ENCODE results near the gene AGPAT4. TPM values are rescaled to one million over a fixed set of nuclear protein-coding genes. Genes with fewer than 3 reads are reported as not detected.

The AGPAT4 gene
- total and polyA plus RNA-seq, 2 of the 4 experiments (the other 2 are of a cell fraction), result 3.6 to 3.8 TPM

GRCh38 chr6:161318456-161318855 lies 44.6 kb upstream of the AGPAT4 start:
- in situ Hi-C loops (cut with MboI; ENCODE audit: low sequenced_read_pairs) (no loop called here), intact Hi-C loops (cut with micrococcal nuclease) (no loop called here), dilution Hi-C loops (cut with HindIII; ENCODE audit: low sequenced_read_pairs, unreplicated experiment) (no loop called here)
- no peaks in the 10 kb centered on the region for H3K9me3 ChIP-seq (ENCODE audit: control insufficient read depth, insufficient read depth, low read length)
- H3K14ac ChIP-seq (replicated peaks; ENCODE audit: low read depth, low read length), result no peak overlapping the region
- H3K4me3 ChIP-seq (ENCODE audit: insufficient read depth, low read depth, low read length), result no peak overlapping the region
- no peaks in the 10 kb centered on the region for H3K79me1 ChIP-seq (ENCODE audit: low read depth in 1 of 2, low read length in 2 of 2)
- H2BK120ac ChIP-seq (ENCODE audit: low read depth, low read length), result no peak overlapping the region
- ATAC-seq (ENCODE audit: low read depth), result no peak
- BruUV-seq (replicated peaks), result no TSS peak
- no peak overlapping the region for H4K91ac ChIP-seq (ENCODE audit: insufficient read depth, low read depth, low read length)
- no peaks in the 10 kb centered on the region for H3K9me1 ChIP-seq (ENCODE audit: insufficient read depth, low read length)
- ChIA-PET POLR2A (ENCODE audit: unreplicated experiment) (no interaction called here), CTCF (no interaction called here)
- H4K20me1 ChIP-seq (ENCODE audit: insufficient read depth, low read length), result no peaks in the 10 kb centered on the region
- no peak overlapping the region for H2AK5ac ChIP-seq (ENCODE audit: low read depth, low read length)
- no peak overlapping the region for H2BK5ac ChIP-seq (ENCODE audit: low read depth, low read length, poor library complexity, severe bottlenecking)
- H3K18ac ChIP-seq (ENCODE audit: low read depth, low read length), result no peak overlapping the region
- no peak overlapping the region for H2BK15ac ChIP-seq (ENCODE audit: low read depth, low read length)
- no peak overlapping the region for H3K27ac ChIP-seq (ENCODE audit: insufficient read depth, low read length)
- H2AFZ ChIP-seq (replicated peaks; ENCODE audit: low read length, poor library complexity), result no peak overlapping the region
- no peak overlapping the region for H2BK20ac ChIP-seq (ENCODE audit: low read depth, low read length)
- H3K4ac ChIP-seq (ENCODE audit: low read depth, low read length), result no peak overlapping the region
- 20% methylated on average over 1 of the region's 6 CpGs; no CpG with 5 or more reads in 1 of the 2 experiments for WGBS, 2 experiments (ENCODE audit: extremely low coverage in 2 of 2, insufficient read length in 1 of 2)
- H3K4me1 ChIP-seq (ENCODE audit: control insufficient read depth, insufficient read depth, low read length), result no peaks in the 10 kb centered on the region
- H2AK9ac ChIP-seq (replicated peaks; ENCODE audit: low read depth, low read length, poor library complexity), result no peak overlapping the region
- DNase-seq, result no peak
- H3K36me3 ChIP-seq (ENCODE audit: control insufficient read depth, insufficient read depth, low read length), result no peaks in the 10 kb centered on the region
- no peak overlapping the region for H3K9ac ChIP-seq (ENCODE audit: low read depth, low read length)
- no peak for TF ChIP-seq MAFK (IDR thresholded peaks at IDR 0.05; ENCODE audit: low read depth, low read length)
- no peak for TF ChIP-seq RAD21 (IDR thresholded peaks at IDR 0.05; ENCODE audit: low read length)
- TF ChIP-seq, protein P1, sequence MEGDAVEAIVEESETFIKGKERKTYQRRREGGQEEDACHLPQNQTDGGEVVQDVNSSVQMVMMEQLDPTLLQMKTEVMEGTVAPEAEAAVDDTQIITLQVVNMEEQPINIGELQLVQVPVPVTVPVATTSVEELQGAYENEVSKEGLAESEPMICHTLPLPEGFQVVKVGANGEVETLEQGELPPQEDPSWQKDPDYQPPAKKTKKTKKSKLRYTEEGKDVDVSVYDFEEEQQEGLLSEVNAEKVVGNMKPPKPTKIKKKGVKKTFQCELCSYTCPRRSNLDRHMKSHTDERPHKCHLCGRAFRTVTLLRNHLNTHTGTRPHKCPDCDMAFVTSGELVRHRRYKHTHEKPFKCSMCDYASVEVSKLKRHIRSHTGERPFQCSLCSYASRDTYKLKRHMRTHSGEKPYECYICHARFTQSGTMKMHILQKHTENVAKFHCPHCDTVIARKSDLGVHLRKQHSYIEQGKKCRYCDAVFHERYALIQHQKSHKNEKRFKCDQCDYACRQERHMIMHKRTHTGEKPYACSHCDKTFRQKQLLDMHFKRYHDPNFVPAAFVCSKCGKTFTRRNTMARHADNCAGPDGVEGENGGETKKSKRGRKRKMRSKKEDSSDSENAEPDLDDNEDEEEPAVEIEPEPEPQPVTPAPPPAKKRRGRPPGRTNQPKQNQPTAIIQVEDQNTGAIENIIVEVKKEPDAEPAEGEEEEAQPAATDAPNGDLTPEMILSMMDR (conservative IDR thresholded peaks at IDR 0.05; ENCODE audit: low read depth, low read length), result no peak
- TF ChIP-seq POLR2A (IDR thresholded peaks at IDR 0.05; ENCODE audit: low read depth, low read length), result no peak
- no peak for TF ChIP-seq FOS (IDR thresholded peaks at IDR 0.05; ENCODE audit: low read depth, low read length)
- TF ChIP-seq CEBPB (IDR thresholded peaks at IDR 0.05; ENCODE audit: low read depth, low read length), result no peak
- TF ChIP-seq BHLHE40 (IDR thresholded peaks at IDR 0.05; ENCODE audit: low read depth, low read length), result no peak
- TF ChIP-seq, protein P2, sequence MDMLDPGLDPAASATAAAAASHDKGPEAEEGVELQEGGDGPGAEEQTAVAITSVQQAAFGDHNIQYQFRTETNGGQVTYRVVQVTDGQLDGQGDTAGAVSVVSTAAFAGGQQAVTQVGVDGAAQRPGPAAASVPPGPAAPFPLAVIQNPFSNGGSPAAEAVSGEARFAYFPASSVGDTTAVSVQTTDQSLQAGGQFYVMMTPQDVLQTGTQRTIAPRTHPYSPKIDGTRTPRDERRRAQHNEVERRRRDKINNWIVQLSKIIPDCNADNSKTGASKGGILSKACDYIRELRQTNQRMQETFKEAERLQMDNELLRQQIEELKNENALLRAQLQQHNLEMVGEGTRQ (IDR thresholded peaks at IDR 0.05; ENCODE audit: low read depth, low read length), result no peak
- no peak for TF ChIP-seq RCOR1 (IDR thresholded peaks at IDR 0.05; ENCODE audit: insufficient replicate concordance, low read length)
- no peak for TF ChIP-seq CHD1 (IDR thresholded peaks at IDR 0.05; ENCODE audit: low read depth, low read length)
- no peak for TF ChIP-seq ELK1 (IDR thresholded peaks at IDR 0.05; ENCODE audit: borderline replicate concordance, low read depth, low read length)
- TF ChIP-seq NFE2L2 (IDR thresholded peaks at IDR 0.05; ENCODE audit: low read depth, low read length), result no peak
- no peak for TF ChIP-seq RFX5 (IDR thresholded peaks at IDR 0.05; ENCODE audit: low read depth, low read length)
- no peak for TF ChIP-seq SMC3 (IDR thresholded peaks at IDR 0.05; ENCODE audit: low read depth, low read length)
- TF ChIP-seq MAZ (IDR thresholded peaks at IDR 0.05; ENCODE audit: borderline replicate concordance, low read depth, low read length), result no peak
- TF ChIP-seq MXI1 (IDR thresholded peaks at IDR 0.05; ENCODE audit: borderline replicate concordance, low read depth, low read length), result no peak
- no peak overlapping the region for H3K56ac ChIP-seq (ENCODE audit: extremely low read depth, insufficient read depth, low read length)
- no peak overlapping the region for H4K5ac ChIP-seq (ENCODE audit: low read depth, low read length)
- no peak overlapping the region for H3K23ac ChIP-seq (ENCODE audit: low read depth, low read length)
- H4K8ac ChIP-seq (ENCODE audit: low read depth in 2 of 2, low read length in 2 of 2), result no peak overlapping the region
- H3K27me3 ChIP-seq (ENCODE audit: control insufficient read depth, insufficient read depth, low read length), result no peaks in the 10 kb centered on the region
- H3K4me2 ChIP-seq (ENCODE audit: low read depth, low read length), result no peak overlapping the region
